IMR-90 (cell line): ENCODE results near the gene IL15RA. TPM values are rescaled to one million over a fixed set of nuclear protein-coding genes. Genes with fewer than 3 reads are reported as not detected.

Experiments
- ATAC-seq: fragments of 200-7000 bp; cut with Tn5 transposase; 2 replicates; pipeline ENCODE4 v1.9.1; 2020; ENCODE audit warnings: low read depth, mild to moderate bottlenecking, moderate library complexity
- BruUV-seq: library from RNA; stranded (reverse); fragments of 400-500 nt; replicated peaks from 2 replicates; lab custom pipeline; 2021; lab: Mats Ljungman, UMichigan
- CTCF ChIA-PET: fragments of 300-600 bp; formaldehyde crosslinking; extraction: SDS; loops from one replicate; lab custom pipeline; 2021; ENCODE audit warnings: antibody characterized with exemption; lab: Yijun Ruan, JAX
- POLR2A ChIA-PET: fragments of 300-600 bp; sonication (Branson Sonifier 250); formaldehyde crosslinking; loops from one replicate; lab custom pipeline; 2022; ENCODE audit warnings: antibody characterized with exemption; ENCODE audit not compliant: unreplicated experiment; lab: Charles Lee
- DNase-seq: peaks from one replicate; pipeline ENCODE4 v3.0.0; 2013
- H2AFZ ChIP-seq: replicated peaks from 2 replicates; pipeline ENCODE3; 2013; ENCODE audit warnings: low read length, mild to moderate bottlenecking; ENCODE audit not compliant: poor library complexity
- H2AK5ac ChIP-seq: 2 replicates; pipeline ENCODE4 v1.6.1; 2013; ENCODE audit warnings: low read depth, low read length, inconsistent platforms
- H2AK9ac ChIP-seq: replicated peaks from 2 replicates; pipeline ENCODE3; 2013; ENCODE audit warnings: mild to moderate bottlenecking, low read depth, low read length, moderate library complexity; ENCODE audit not compliant: poor library complexity
- H2BK120ac ChIP-seq: 2 replicates; pipeline ENCODE4 v1.6.1; 2013; ENCODE audit warnings: low read depth, low read length, inconsistent platforms
- H2BK15ac ChIP-seq: 3 replicates; pipeline ENCODE4 v1.6.1; 2013; ENCODE audit warnings: low read depth, low read length, inconsistent platforms
- H2BK20ac ChIP-seq: 2 replicates; pipeline ENCODE4 v1.6.1; 2013; ENCODE audit warnings: low read depth, mild to moderate bottlenecking, inconsistent platforms, low read length, moderate library complexity
- H2BK5ac ChIP-seq: 2 replicates; pipeline ENCODE4 v1.6.1; 2013; ENCODE audit warnings: mild to moderate bottlenecking, low read depth, low read length, inconsistent platforms; ENCODE audit not compliant: poor library complexity, severe bottlenecking
- H3K14ac ChIP-seq: replicated peaks from 2 replicates; pipeline ENCODE4 v1.6.1; 2013; ENCODE audit warnings: low read depth, low read length, inconsistent platforms
- H3K18ac ChIP-seq: 2 replicates; pipeline ENCODE4 v1.6.1; 2013; ENCODE audit warnings: low read depth, low read length, control low read depth
- H3K23ac ChIP-seq: 2 replicates; pipeline ENCODE4 v1.6.1; 2013; ENCODE audit warnings: low read depth, low read length, inconsistent platforms
- H3K27ac ChIP-seq: 2 replicates; pipeline ENCODE4 v1.5.1; 2013; ENCODE audit warnings: mild to moderate bottlenecking, control low read depth, low read length; ENCODE audit not compliant: insufficient read depth
- H3K27me3 ChIP-seq: 2 replicates; pipeline ENCODE4 v1.6.1; 2013; ENCODE audit warnings: low read length; ENCODE audit not compliant: control insufficient read depth, insufficient read depth
- H3K36me3 ChIP-seq: 2 replicates; pipeline ENCODE4 v1.6.1; 2013; ENCODE audit warnings: low read length, mixed read lengths; ENCODE audit not compliant: control insufficient read depth, insufficient read depth
- H3K4ac ChIP-seq: 2 replicates; pipeline ENCODE4 v1.6.1; 2013; ENCODE audit warnings: low read depth, low read length, inconsistent platforms
- H3K4me1 ChIP-seq: 2 replicates; pipeline ENCODE4 v1.6.1; 2013; ENCODE audit warnings: low read length, mixed read lengths; ENCODE audit not compliant: control insufficient read depth, insufficient read depth
- H3K4me2 ChIP-seq: 2 replicates; pipeline ENCODE4 v1.6.1; 2013; ENCODE audit warnings: low read depth, mild to moderate bottlenecking, control low read depth, low read length, moderate library complexity
- H3K4me3 ChIP-seq: 2 replicates; pipeline ENCODE4 v1.5.1; 2013; ENCODE audit warnings: low read depth, mild to moderate bottlenecking, control low read depth, low read length, moderate library complexity; ENCODE audit not compliant: insufficient read depth
- H3K56ac ChIP-seq: 2 replicates; pipeline ENCODE4 v1.6.1; 2013; ENCODE audit warnings: low read length, inconsistent platforms; ENCODE audit not compliant: insufficient read depth; ENCODE audit errors: extremely low read depth
- H3K79me1 ChIP-seq, 2 experiments: 2 replicates each; pipeline ENCODE4 v1.6.1; 2013; ENCODE audit warnings: low read length in 2 of 2, inconsistent platforms in 1 of 2, low read depth in 1 of 2
- H3K9ac ChIP-seq: 2 replicates; pipeline ENCODE4 v1.6.1; 2013; ENCODE audit warnings: low read depth, low read length, control low read depth
- H3K9me1 ChIP-seq: 2 replicates; pipeline ENCODE4 v1.6.1; 2013; ENCODE audit warnings: low read length, inconsistent platforms; ENCODE audit not compliant: insufficient read depth
- H3K9me3 ChIP-seq: 2 replicates; pipeline ENCODE4 v1.6.1; 2013; ENCODE audit warnings: low read length; ENCODE audit not compliant: control insufficient read depth, insufficient read depth
- H4K20me1 ChIP-seq: 2 replicates; pipeline ENCODE4 v1.6.1; 2013; ENCODE audit warnings: low read length, inconsistent platforms; ENCODE audit not compliant: insufficient read depth
- H4K5ac ChIP-seq: 2 replicates; pipeline ENCODE4 v1.6.1; 2013; ENCODE audit warnings: mild to moderate bottlenecking, low read depth, low read length, control low read depth
- H4K8ac ChIP-seq, 2 experiments: 2 replicates each; pipeline ENCODE4 v1.6.1; 2013; ENCODE audit warnings: low read depth in 2 of 2, low read length in 2 of 2, control low read depth in 1 of 2, inconsistent platforms in 1 of 2
- H4K91ac ChIP-seq: 2 replicates; pipeline ENCODE4 v1.6.1; 2013; ENCODE audit warnings: low read depth, low read length, inconsistent platforms; ENCODE audit not compliant: insufficient read depth
- CHD1 ChIP-seq: IDR thresholded peaks from 2 replicates; pipeline ENCODE4 v1.6.1; 2012; ENCODE audit warnings: low read depth, low read length, improper control_type of control experiment
- MAZ ChIP-seq: IDR thresholded peaks from 2 replicates; pipeline ENCODE4 v1.6.1; 2012; ENCODE audit warnings: low read depth, mild to moderate bottlenecking, low read length, improper control_type of control experiment, moderate library complexity, borderline replicate concordance
- MXI1 ChIP-seq: IDR thresholded peaks from 2 replicates; pipeline ENCODE4 v1.6.1; 2012; ENCODE audit warnings: low read depth, mild to moderate bottlenecking, low read length, moderate library complexity, borderline replicate concordance
- SMC3 ChIP-seq: fragments of 150-350 bp; IDR thresholded peaks from 2 replicates; pipeline ENCODE4 v1.6.1; 2016; ENCODE audit warnings: low read depth, mild to moderate bottlenecking, antibody characterized with exemption, low read length, moderate library complexity
- WGBS, 2 experiments: methylation state at CpG; one replicate each; pipeline versions ENCODE4 v1.1.5 to v1.1.7; 2013; ENCODE audit warnings: missing lambda C conversion rate in 2 of 2; ENCODE audit not compliant: insufficient read length in 1 of 2; ENCODE audit errors: extremely low coverage in 2 of 2; 5-methylcytosine and 5-hydroxymethylcytosine counted together
- dilution Hi-C: fragments of 300-500 bp; cut with HindIII; formaldehyde crosslinking; loops from one replicate; pipeline ENCODE4 v1.14.3; 2018; ENCODE audit warnings: low sequenced_read_pairs; ENCODE audit not compliant: unreplicated experiment
- in situ Hi-C: fragments of 300-500 bp; cut with MboI; formaldehyde crosslinking; loops from 3 replicates; pipeline ENCODE4 v1.14.3; 2019; ENCODE audit warnings: low sequenced_read_pairs, inconsistent platforms, mixed read lengths
- intact Hi-C: fragments of 100-400 bp; cut with micrococcal nuclease; formaldehyde crosslinking; loops from 2 replicates; pipeline ENCODE4 v1.10.0; 2022
- polyA plus RNA-seq, 3 experiments: library from polyadenylated mRNA; depleted of rRNA; stranded (reverse); fragments of >200 nt; gene quantifications; 2 replicates each; pipeline ENCODE4 v1.2.3, GENCODE V29; 2012; ENCODE audit warnings: low replicate concordance in 1 of 3
- total RNA-seq: library from RNA; depleted of rRNA; stranded (reverse); fragments of >200 nt; gene quantifications from 2 replicates; pipeline ENCODE4 v1.2.3, GENCODE V29; 2012

Gene IL15RA
- total and polyA plus RNA-seq, 2 of the 4 experiments (the other 2 are of a cell fraction), result 2.0 to 7.6 TPM

DNA sequence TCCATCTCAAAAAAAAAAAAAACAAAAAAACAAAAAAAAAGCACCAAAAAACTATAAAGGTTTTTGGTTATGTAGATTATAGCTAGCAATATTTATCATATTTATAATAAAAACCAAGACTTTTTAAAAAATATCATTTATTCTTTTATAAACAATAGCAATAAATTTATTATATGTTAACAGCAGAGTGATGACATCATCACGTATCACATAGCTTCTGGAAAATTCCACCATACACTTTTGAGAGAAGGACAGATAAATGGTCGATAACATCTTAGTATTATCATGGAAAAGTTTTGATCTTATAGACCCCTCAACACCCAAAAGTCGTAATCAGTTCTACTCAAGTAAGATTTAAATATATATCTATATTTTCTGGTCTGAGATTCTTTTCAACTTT, 33.2 kb upstream of the IL15RA start:
- Histone ChIP-seq H2BK120ac (no peak overlapping the region), H3K9ac (no peak overlapping the region), H3K36me3 (no peaks in the 10 kb centered on the region), H3K4ac (no peak overlapping the region), H3K18ac (no peak overlapping the region), H3K14ac (no peak overlapping the region), H3K4me2 (no peak overlapping the region), H4K8ac (no peak overlapping the region), H3K27ac (no peak overlapping the region), H2AFZ (no peak overlapping the region), H3K4me3 (no peak overlapping the region), H3K9me1 (no peaks in the 10 kb centered on the region), H3K23ac (no peak overlapping the region), H3K4me1 (peaks cover 6% of the 10 kb centered on the region), H2AK9ac (no peak overlapping the region), H3K27me3 (peaks cover 4% of the 10 kb centered on the region), H3K9me3 (peaks cover 3% of the 10 kb centered on the region), H2BK15ac (no peak overlapping the region), H4K91ac (no peak overlapping the region), H2BK20ac (no peak overlapping the region), H4K20me1 (no peaks in the 10 kb centered on the region), H2AK5ac (no peak overlapping the region), H3K79me1 (no peaks in the 10 kb centered on the region), H4K5ac (no peak overlapping the region), H2BK5ac (no peak overlapping the region), H3K56ac (no peak overlapping the region)
- in situ Hi-C loops, result no loop called here
- intact Hi-C loops, result no loop called here
- BruUV-seq, result no TSS peak
- DNase-seq (no peak), ATAC-seq (no peak)
- TF ChIP-seq MAZ (no peak), MXI1 (no peak), CHD1 (no peak), SMC3 (no peak)
- ChIA-PET POLR2A (no interaction called here), CTCF (no interaction called here)
- dilution Hi-C loops, result no loop called here
- no CpG with 5 or more reads among the region's 3 CpGs for WGBS, 2 experiments
